Caco-2 (cell line): ENCODE results near the gene KRTCAP2. TPM values are rescaled to one million over a fixed set of nuclear protein-coding genes. Genes with fewer than 3 reads are reported as not detected.
"Not testable (repeated sequence)": the region's sequence is repeated elsewhere in the genome, so short reads cannot be mapped to it uniquely, and the experiment has no call there.

Source experiments
- BruUV-seq: library from RNA; stranded (reverse); fragments of 400-500 nt; replicated peaks from 2 replicates; lab custom pipeline; 2021; lab: Mats Ljungman, UMichigan
- CTCF ChIA-PET: fragments of 300-600 bp; sonication (Branson Sonifier 250); formaldehyde crosslinking; loops from one replicate; lab custom pipeline; 2022; ENCODE audit warnings: antibody characterized with exemption; lab: Charles Lee
- POLR2A ChIA-PET: fragments of 300-600 bp; sonication (Branson Sonifier 250); formaldehyde crosslinking; loops from one replicate; lab custom pipeline; 2022; ENCODE audit warnings: antibody characterized with exemption; lab: Charles Lee
- DNase-seq, 2 experiments: peaks; one replicate each; pipeline versions ENCODE4 v3.0.0 to v3.0.0-alpha.2; 2020 to 2022
- H3K27me3 ChIP-seq: replicated peaks from 2 replicates; pipeline ENCODE4 v1.6.0; 2011; ENCODE audit warnings: low read length; ENCODE audit not compliant: control insufficient read depth, insufficient read depth
- H3K36me3 ChIP-seq: 2 replicates; pipeline ENCODE4 v1.5.1; 2011; ENCODE audit warnings: low read length; ENCODE audit not compliant: control insufficient read depth, insufficient read depth
- H3K4me1 ChIP-seq: fragments of 250-450 bp; sonication (Bioruptor Pico); 2 replicates; pipeline ENCODE4 v1.5.1; 2020; ENCODE audit warnings: mild to moderate bottlenecking
- H3K4me3 ChIP-seq: 2 replicates; pipeline ENCODE4 v1.5.1; 2011; ENCODE audit warnings: low read depth, mild to moderate bottlenecking, control low read depth, low read length
- H3K9me3 ChIP-seq: fragments of 250-450 bp; sonication (Bioruptor Pico); 2 replicates; pipeline ENCODE4 v1.5.1; 2020; ENCODE audit warnings: mild to moderate bottlenecking, moderate library complexity
- H3K27ac Mint-ChIP-seq: one replicate; pipeline ENCODE4 v1.8.0; 2022; ENCODE audit warnings: mixed read lengths; ENCODE audit not compliant: unreplicated experiment
- H3K27me3 Mint-ChIP-seq: one replicate; pipeline ENCODE4 v1.8.0; 2022; ENCODE audit warnings: mixed read lengths; ENCODE audit not compliant: insufficient read depth, unreplicated experiment
- H3K36me3 Mint-ChIP-seq: one replicate; pipeline ENCODE4 v1.8.0; 2022; ENCODE audit warnings: mild to moderate bottlenecking, mixed read lengths; ENCODE audit not compliant: insufficient read depth, unreplicated experiment
- H3K4me1 Mint-ChIP-seq: one replicate; pipeline ENCODE4 v1.8.0; 2022; ENCODE audit warnings: low read depth, mixed read lengths; ENCODE audit not compliant: unreplicated experiment
- H3K4me3 Mint-ChIP-seq: one replicate; pipeline ENCODE4 v1.8.0; 2022; ENCODE audit warnings: mild to moderate bottlenecking, moderate library complexity, mixed read lengths; ENCODE audit not compliant: unreplicated experiment
- H3K9me3 Mint-ChIP-seq: one replicate; pipeline ENCODE4 v1.8.0; 2022; ENCODE audit warnings: mixed read lengths; ENCODE audit not compliant: unreplicated experiment
- intact Hi-C: fragments of 100-400 bp; cut with micrococcal nuclease; formaldehyde crosslinking; loops from one replicate; pipeline ENCODE4 v1.10.0; 2022; ENCODE audit not compliant: unreplicated experiment
- total RNA-seq: library from RNA; stranded (reverse); gene quantifications from 2 replicates; pipeline ENCODE4 v1.2.3, GENCODE V29; 2022
- TF ChIP-seq, protein P1 (sequence below), 2 experiments: fragments of 200-600 bp in 1 of 2; IDR thresholded peaks; 1 replicate in 1 of 2; 2 replicates in 1 of 2; pipeline versions ENCODE4 v1.5.1 to v1.8.0; 2011 to 2022; ENCODE audit warnings: antibody characterized with exemption in 1 of 2, control low read depth in 1 of 2, inconsistent platforms in 1 of 2, low read depth in 1 of 2, low read length in 1 of 2, mild to moderate bottlenecking in 1 of 2, moderate library complexity in 1 of 2; ENCODE audit not compliant: insufficient read depth in 1 of 2, severe bottlenecking in 1 of 2, unreplicated experiment in 1 of 2

KRTCAP2 gene
- total RNA-seq, 1 experiment from 2014 or later, result 215 TPM

DNA sequence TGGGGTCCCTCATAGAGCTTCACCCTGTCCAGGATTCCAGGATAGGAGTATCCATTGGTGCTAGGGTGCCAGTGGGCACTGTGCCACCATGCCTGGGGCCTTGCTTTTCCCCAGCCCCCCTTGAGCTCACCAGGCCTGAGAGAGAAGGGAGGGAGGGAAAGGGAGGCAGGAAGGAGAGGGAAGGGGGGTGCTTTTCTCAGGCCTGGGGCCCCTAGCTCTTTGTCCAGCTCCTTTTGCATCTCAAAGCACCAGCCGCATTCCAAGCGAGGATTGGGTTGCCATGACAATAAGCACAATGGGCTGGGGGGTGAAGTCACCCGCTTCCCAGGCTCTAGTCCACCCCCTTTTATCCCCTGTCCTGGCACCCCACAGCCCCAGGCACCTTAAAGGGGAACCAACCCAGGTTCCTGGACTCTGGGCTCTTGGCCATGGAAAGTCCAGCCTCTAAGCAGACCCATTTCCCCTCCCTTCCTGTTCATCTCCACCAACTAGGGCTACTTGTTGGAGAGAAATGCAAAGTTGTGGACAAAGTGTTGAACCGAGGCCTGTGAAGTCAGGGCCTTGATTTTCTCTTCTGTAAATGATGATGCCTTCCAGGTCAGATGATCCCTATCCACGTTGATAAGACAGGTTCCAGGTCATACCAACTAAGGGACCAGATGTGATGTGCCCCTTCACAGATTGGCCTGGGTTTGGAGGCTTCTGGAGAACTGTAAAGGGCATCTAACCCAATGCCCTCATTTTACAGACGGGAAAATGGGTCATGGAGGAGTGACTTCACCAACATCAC lies 23.2 kb upstream of the KRTCAP2 start:
- intact Hi-C loops, result no loop called here
- Mint-ChIP-seq H3K9me3 (no peaks in the 10 kb centered on the region), H3K27ac (no peak overlapping the region), H3K4me1 (peaks cover 15% of the 10 kb centered on the region), H3K36me3 (peaks cover 24% of the 10 kb centered on the region), H3K4me3 (peak overlapping the region; percentile 98), H3K27me3 (no peaks in the 10 kb centered on the region)
- DNase-seq, result no peak
- ChIA-PET CTCF (interaction anchor here (4.9 kb wide), 1 partner anchor 24 kb away, joined by 77 read pairs; the partner anchor contains the start of gene KRTCAP2), POLR2A (no interaction called here)
- Histone ChIP-seq H3K4me3 (no peak overlapping the region), H3K9me3 (no peaks in the 10 kb centered on the region), H3K4me1 (peaks cover 4% of the 10 kb centered on the region; the same call in 1 of the 2 replicates), H3K36me3 (no peaks in the 10 kb centered on the region), H3K27me3 (no peaks in the 10 kb centered on the region)
- TF ChIP-seq, protein P1, sequence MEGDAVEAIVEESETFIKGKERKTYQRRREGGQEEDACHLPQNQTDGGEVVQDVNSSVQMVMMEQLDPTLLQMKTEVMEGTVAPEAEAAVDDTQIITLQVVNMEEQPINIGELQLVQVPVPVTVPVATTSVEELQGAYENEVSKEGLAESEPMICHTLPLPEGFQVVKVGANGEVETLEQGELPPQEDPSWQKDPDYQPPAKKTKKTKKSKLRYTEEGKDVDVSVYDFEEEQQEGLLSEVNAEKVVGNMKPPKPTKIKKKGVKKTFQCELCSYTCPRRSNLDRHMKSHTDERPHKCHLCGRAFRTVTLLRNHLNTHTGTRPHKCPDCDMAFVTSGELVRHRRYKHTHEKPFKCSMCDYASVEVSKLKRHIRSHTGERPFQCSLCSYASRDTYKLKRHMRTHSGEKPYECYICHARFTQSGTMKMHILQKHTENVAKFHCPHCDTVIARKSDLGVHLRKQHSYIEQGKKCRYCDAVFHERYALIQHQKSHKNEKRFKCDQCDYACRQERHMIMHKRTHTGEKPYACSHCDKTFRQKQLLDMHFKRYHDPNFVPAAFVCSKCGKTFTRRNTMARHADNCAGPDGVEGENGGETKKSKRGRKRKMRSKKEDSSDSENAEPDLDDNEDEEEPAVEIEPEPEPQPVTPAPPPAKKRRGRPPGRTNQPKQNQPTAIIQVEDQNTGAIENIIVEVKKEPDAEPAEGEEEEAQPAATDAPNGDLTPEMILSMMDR (IDR thresholded peaks at IDR 0.05; ENCODE audit: insufficient read depth in 1 of 2, low read depth in 1 of 2, low read length in 1 of 2, severe bottlenecking in 1 of 2, unreplicated experiment in 1 of 2), result no peak
- no TSS peak for BruUV-seq

DNA sequence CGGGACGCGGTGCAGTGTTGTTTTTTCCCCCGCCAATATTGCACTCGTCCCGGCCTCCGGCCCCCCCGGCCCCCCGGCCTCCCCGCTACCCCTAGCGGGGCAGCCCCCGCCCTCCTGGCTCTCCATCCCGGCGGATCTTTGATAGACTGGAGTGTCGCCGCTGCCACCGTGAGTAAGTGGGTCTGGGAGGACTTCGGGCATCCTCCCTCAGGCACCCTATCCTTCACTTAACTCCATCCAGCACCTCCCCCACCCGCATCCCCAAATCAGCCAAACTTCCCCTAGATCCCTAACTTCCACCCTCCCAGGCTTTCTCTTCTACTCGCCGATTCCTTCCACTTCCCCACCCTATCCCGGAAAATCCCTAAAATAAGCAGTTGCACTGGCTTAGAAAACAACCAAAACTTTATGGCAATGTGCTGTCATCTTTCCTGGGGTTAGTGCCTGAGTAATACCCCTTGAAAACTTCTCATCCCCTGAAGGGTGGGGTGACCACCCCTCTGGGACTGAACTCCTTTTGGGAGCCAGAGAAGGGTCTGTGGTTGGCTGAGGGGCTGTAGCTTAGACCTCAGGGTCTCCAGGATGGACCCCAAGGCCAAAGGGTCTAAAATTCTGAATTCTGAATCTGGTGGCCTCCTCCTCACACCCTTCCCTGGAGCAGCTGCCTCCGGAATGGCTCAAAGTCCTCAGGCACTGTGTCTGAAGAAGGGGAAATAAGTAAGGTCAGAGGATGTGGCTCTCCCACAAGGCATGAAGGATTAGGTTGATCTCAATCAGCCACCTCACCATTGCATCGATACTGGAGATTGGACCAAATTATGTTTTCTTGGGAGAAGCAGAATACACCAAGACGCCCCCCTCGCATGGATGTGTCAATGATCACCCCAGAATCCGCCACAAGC lies 22.3 kb upstream of the KRTCAP2 start:
- Mint-ChIP-seq H3K36me3 (peaks cover 24% of the 10 kb centered on the region), H3K27ac (peak overlapping the region; percentile 98), H3K27me3 (no peaks in the 10 kb centered on the region), H3K9me3 (no peaks in the 10 kb centered on the region), H3K4me1 (peaks cover 15% of the 10 kb centered on the region), H3K4me3 (peak overlapping the region; percentile 98)
- intact Hi-C loops, result no loop called here
- DNase-seq, result peak in 1 of 2 experiments; percentile 25
- peaks cover 4% of the 10 kb centered on the region; the same call in 1 of the 2 replicates for H3K4me1 ChIP-seq
- POLR2A ChIA-PET, result interaction anchor here (0.8 to 2.2 kb wide), 3 partner anchors 14 to 179 kb away, joined by 3 to 15 read pairs (median 14); partner anchors contain the start of gene KRTCAP2
- CTCF ChIA-PET, result interaction anchor here (0.7 to 4.9 kb wide), 6 partner anchors 17 to 104 kb away, joined by 3 to 77 read pairs (median 10); partner anchors contain the start of genes HCN3 and KRTCAP2
- H3K4me3 ChIP-seq, result peak overlapping the region; percentile 81
- BruUV-seq, result TSS peak; percentile 52
- TF ChIP-seq, protein P1 (IDR thresholded peaks at IDR 0.05; ENCODE audit: insufficient read depth in 1 of 2, low read depth in 1 of 2, low read length in 1 of 2, severe bottlenecking in 1 of 2, unreplicated experiment in 1 of 2), result no peak
- H3K9me3 ChIP-seq, result no peaks in the 10 kb centered on the region
- H3K27me3 ChIP-seq, result no peaks in the 10 kb centered on the region
- no peaks in the 10 kb centered on the region for H3K36me3 ChIP-seq

DNA sequence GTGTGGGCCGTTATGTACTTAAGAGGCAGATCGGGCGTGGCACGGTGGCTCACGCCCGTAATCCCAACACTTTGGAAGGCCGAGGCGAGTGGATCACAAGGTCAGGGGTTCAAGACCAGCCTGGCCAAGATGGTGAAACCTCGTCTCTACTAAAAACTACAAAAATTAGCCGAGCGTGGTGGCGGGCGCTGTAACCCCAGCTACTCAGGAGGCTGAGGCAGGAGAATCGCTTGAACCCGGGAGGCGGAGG lies 20.8 kb upstream of the KRTCAP2 start:
- intact Hi-C loops, result loop anchor here (2.0 to 5.0 kb wide), 3 partner anchors 17 to 48 kb away; a partner anchor contains a TSS
- peak overlapping the region; percentile 81 for H3K4me3 ChIP-seq

More for the DNA sequence above, 20.8 kb upstream of the KRTCAP2 start:
- ChIA-PET CTCF (interaction anchor here (0.6 to 4.9 kb wide), 25 partner anchors 10 to 1674 kb away, joined by 3 to 77 read pairs (median 6); partner anchors contain the start of genes CLK2, EFNA3 and KRTCAP2), POLR2A (interaction anchor here (0.6 to 2.2 kb wide), 6 partner anchors 15 to 1247 kb away, joined by 4 to 15 read pairs (median 6); partner anchors contain the start of genes DENND4B and KRTCAP2)
- H3K27me3 ChIP-seq, BruUV-seq, H3K36me3 ChIP-seq, H3K27me3 Mint-ChIP-seq, DNase-seq, H3K9me3 ChIP-seq, H3K9me3 Mint-ChIP-seq, H3K4me1 ChIP-seq: not testable (repeated sequence)
- peaks cover 15% of the 10 kb centered on the region for H3K4me1 Mint-ChIP-seq
- peaks cover 24% of the 10 kb centered on the region for H3K36me3 Mint-ChIP-seq
- peak overlapping the region; percentile 98 for H3K27ac Mint-ChIP-seq
- peak overlapping the region; percentile 98 for H3K4me3 Mint-ChIP-seq
